GM19240 (cell line): ENCODE measurements around the gene FLAD1.
A peak's percentile ranks its signal among the peaks of the same experiment; 100 is the strongest.
"Not testable (repeated sequence)": the region's sequence is repeated elsewhere in the genome, so short reads cannot be mapped to it uniquely, and the experiment has no call there.

Source experiments
- DNase-seq: peaks from one replicate; pipeline ENCODE4 v3.0.0; 2011; ENCODE audit warnings: low spot score; ENCODE audit not compliant: insufficient read length

The FLAD1 gene

DNA sequence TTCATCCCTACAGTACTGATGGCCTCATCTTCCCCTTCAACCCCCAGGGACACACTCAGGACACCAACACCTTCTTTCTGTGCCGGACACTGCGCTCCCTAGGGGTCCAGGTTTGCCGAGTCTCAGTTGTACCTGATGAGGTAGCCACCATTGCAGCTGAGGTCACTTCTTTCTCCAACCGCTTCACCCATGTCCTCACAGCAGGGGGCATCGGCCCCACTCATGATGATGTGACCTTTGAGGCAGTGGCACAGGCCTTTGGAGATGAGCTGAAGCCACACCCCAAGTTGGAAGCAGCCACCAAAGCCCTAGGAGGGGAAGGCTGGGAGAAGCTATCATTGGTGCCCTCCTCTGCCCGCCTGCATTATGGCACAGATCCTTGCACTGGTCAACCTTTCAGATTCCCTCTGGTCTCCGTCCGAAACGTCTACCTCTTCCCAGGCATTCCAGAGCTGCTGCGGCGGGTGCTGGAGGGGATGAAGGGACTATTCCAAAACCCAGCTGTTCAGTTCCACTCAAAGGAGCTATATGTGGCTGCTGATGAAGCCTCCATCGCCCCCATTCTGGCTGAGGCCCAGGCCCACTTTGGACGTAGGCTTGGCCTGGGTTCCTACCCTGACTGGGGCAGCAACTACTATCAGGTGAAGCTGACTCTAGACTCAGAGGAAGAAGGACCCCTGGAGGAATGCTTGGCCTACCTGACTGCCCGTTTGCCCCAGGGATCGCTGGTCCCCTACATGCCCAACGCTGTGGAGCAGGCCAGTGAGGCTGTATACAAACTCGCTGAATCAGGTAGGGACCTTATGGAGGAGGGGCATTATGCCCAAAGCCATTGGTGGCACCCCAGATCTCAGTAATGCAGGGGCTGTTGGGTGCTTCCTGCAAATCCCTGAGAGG, 5.2 kb downstream of the FLAD1 start:
- DNase-seq: no peak

DNA sequence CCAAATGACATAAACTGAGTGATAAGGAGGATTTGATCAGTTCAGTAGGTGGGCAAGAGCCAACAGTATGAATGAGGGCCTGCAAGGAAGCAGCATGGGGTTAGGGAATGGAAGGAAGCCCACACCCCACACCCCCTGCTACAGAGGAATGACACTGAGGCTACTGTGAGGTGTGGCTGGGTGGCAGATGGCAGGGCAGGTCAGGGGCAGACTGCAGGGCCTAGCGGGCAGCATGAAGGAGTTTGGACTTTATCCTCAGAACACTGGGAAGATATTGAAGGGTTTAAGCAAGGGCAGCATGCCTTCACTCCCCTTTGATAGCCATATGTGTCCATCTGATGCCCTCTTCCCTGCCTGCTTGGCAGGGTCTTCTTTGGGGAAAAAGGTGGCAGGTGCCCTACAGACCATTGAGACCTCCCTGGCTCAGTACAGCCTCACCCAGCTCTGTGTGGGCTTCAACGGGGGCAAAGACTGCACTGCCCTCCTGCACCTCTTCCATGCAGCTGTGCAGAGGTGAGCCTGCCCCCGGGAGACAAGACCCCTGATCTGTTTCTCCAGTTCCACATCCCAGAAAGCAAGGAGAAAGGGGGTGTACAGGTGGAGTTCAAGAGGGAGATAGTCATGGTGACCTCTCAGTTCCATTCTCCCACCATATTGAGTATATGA, 6.2 kb downstream of the FLAD1 start:
- no peak for DNase-seq

DNA sequence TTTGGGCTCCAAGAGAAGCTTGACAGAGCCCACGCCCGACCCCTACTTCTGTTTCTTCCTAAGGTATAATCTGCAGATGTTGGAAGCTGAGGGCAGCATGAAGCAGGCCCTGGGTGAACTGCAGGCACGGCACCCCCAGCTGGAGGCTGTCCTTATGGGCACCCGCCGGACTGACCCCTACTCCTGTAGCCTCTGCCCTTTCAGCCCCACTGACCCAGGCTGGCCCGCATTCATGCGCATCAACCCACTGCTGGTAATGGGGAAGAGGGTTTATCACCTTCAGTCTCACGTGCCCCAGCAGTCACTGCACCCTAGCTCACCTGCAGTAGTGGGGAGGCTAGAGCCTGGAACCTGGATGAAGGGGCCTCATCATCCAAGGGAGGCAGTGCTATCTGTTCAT, 7.1 kb downstream of the FLAD1 start:
- no peak for DNase-seq

DNA sequence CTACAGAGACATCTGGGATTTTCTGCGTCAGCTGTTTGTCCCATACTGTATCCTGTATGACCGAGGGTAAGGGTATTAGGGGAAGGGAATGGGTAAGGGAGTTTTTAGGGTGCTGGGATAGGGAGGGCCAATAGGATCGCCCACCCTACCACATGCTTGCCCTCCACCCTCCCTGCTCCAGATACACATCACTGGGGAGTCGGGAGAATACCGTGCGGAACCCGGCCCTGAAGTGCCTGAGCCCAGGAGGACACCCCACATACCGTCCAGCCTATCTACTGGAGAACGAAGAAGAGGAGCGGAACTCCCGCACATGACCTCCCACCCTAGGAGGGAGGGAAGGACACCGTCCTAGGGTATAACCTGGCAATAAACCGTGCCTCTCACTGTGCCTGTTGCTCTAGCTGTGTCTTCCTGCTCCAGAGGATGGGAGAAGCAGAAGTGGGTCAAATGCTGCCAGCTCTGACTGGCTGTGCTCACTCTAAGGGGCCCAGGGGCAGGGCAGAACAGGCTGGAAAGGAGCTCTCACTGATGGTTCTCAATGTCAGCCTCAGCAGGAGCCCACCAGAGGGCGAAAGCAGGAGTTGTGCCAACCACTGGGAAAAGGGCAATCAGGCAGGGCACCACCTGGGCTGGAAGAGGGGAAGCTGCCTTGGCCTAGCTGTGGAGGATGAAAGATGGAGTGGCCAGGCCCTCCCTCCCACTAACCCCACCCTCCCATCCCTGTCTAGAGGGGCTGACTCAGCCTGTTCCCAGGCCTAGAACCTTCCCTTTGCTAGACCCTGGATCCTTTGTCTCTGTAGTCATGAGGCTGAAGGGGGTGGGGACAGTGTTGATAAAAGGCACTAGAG, 9.8 kb downstream of the FLAD1 start:
- DNase-seq: no peak

DNA sequence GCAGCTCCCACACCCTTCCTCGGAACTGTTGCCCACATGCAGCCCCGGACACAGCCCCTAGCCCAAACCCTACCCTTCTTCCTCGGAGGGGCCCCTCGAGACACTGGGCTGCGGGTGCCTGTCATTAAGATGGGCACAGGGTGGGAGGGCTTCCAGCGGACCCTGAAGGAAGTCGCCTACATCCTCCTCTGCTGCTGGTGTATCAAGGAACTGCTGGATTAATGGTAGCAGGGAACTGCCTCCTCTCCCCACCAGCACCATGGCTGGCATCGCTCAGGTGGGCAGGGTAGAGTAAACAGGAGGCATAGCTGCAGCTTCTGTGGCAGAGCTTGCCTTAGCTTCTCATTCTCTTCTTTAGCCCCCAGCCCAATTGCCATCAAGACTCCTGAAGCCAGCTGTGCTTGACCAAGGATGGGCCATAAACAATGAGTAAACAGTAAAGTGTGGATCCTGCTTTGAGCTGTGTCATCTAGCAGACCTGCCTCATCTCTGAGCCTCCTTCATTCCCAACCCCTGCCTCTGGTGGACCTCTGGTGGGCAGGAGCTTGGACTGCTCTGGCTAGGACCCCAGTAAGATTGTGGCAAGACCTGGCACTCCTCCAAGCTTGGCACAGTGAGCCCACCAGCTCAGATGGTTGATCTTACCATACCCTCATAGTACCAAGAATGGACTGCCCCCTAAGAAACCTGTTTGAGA, 10.6 kb downstream of the FLAD1 start, which contains the start of gene LENEP:
TSS of gene LENEP (plus strand) at position 15 of the 697 bp plus-strand sequence. CDS start at position 37, 22 bp downstream.
- DNase-seq: no peak

DNA sequence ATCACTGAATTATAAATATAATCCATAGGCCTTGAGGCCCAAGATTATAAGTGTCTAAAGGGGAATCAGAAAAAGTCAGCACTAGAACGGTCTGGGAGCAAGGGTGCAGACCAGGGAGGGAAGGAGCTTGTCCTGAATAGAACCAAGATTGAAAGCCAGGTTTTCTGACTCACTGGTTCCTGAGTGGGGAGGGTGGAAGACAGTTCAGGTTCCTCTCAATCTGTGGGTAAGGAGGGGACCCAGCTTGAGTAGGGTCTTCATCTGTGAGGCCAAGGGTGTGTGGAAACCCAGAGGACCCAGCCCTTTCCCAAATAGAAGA, 11.1 kb downstream of the FLAD1 start:
- no peak for DNase-seq

DNA sequence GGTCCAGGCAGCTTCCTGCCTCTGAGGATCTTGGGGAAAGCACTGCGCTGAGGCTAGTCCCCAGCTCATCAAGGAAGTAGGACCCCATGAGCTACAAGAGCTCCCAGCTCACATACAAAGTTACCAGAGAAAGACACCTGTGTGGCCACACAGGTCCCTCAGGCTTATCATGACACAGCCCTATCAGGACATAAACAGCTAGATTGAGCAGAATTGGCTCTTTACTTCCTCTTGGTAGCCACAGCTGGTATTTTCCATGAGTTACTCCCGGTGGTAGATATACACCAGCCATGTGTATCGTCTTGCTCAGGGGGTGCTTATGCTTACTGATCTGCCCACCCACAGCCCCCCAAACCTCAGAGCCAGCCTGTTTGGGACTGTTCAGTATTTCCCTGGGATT, 11.4 kb downstream of the FLAD1 start:
- no peak for DNase-seq

DNA sequence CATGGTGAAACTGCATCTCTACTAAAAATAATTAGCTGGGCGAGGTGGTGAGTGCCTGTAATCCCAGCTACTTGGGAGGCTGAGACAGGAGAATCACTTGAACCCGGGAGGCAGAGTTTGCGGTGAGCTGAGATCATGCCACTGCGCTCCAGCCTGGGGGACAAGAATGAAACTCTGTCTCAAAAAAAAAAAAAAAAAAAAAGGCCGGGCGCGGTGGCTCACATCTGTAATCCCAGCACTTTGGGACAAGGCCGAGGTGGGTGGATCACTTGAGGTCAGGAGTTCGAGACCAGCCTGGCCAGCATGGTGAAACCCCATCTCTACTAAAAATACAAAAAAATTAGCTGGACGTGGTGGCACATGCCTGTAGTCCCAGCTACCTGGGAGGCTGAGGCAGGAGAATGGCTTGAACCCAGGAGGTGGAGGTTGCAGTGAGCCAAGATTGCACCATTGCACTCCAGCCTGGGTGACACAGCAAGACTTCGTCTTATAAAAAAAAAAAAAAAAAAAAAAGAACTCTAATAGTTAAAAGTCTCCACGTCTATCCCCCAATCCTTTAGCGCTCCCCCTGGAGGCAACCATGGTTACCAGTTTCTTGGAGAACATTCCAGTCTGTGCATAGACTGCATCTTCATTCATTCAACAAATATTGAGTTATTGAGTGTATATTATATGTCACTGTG, 12.3 kb downstream of the FLAD1 start:
- DNase-seq: not testable (repeated sequence)

DNA sequence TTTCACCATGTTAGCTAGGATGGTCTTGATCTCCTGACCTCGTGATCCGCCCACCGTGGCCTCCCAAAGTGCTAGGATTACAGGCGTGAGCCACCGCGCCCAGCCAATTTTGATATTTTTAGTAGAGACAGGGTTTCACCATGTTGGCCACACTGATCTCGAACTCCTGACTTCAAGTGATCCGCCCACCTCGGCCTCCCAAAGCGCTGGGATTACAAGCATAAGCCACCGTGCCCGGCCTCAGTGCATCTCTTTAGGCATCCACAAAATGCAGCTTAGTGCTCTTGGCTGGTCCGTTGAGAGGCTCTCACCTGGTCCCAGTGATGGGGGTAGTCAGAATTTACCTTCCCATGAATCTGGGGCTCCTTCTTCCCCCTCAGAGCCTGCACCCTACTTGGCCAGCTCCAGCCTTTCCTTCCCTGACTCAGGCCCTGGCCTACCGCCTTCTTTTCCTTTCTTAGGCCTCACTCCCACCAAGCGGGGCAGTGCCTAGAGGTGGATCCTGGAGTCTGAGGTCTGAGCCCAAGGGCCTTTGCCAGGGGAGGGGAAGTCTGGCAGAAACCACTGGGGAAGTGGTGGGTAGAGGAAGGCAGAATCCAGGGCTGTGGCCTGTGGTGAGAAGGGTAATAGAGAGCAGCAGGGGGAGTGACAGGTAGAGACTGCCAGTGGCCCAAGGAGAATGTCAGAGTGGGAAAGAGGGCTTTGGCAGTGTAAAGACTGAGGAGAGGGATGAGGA, 14.0 kb downstream of the FLAD1 start:
- no peak for DNase-seq

DNA sequence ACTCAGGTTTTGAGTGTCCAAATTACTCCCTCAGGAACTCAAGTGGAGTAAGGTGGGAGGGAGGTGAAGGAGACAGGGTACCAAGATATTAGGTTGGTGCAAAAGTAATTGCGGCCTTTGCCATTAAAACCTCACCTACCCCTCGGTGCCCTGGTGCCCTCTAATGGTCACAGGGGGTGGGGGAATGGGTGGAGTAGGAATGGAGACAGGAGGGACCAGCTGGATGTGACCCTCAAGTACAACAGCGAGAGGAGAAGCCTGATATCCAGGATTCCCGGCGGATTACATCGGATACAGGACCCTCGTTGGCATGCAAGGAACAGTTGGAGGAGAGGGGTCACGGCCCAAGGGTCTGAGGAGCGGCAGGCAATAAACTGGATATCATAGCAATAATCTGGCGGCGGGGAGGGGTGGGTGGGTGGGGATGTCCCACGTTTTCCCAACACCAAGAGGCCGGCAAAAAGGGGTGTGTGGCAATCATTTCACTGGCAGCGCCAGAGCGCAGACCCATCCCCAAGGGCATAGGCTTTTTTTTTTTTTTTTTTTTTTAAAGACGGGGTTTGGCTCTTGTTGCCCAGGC, 15.1 kb downstream of the FLAD1 start:
- DNase-seq: no peak

DNA sequence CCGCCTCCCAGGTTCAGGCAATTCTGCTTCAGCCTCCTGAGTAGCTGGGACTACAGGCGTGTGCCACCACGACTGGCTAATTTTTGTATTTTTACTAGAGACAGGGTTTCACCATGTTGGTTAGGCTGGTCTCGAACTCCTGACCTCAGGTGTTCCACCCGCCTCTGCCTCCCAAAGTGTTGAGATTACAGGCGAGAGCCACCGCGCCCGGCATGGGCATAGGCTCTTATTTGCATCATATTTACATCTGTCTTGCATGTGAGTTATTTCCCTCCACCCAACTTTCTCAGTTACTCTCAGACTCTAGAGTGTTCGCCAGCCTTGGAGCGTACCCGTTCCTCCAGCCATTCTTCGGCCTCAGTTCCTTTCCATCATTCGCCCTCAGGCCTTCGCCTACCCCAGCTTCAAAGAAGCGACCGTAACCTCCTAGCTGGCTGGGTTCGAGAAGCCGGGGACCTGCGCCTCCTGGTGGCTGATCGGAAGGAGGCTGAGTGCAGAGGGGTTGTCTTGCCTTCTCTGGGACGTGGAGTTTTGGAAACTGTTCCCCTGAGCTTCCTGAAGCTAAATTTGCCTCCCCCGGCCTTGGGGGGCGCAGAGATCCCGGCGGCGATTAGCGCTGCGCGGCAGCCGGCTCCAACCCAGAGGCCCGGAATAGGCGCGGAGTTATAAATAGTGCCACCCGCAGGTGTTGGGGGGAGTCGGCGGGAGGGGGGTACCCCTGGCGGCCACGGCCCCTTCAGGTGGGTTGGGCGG, 15.8 kb downstream of the FLAD1 start:
- peak; percentile 67 for DNase-seq

DNA sequence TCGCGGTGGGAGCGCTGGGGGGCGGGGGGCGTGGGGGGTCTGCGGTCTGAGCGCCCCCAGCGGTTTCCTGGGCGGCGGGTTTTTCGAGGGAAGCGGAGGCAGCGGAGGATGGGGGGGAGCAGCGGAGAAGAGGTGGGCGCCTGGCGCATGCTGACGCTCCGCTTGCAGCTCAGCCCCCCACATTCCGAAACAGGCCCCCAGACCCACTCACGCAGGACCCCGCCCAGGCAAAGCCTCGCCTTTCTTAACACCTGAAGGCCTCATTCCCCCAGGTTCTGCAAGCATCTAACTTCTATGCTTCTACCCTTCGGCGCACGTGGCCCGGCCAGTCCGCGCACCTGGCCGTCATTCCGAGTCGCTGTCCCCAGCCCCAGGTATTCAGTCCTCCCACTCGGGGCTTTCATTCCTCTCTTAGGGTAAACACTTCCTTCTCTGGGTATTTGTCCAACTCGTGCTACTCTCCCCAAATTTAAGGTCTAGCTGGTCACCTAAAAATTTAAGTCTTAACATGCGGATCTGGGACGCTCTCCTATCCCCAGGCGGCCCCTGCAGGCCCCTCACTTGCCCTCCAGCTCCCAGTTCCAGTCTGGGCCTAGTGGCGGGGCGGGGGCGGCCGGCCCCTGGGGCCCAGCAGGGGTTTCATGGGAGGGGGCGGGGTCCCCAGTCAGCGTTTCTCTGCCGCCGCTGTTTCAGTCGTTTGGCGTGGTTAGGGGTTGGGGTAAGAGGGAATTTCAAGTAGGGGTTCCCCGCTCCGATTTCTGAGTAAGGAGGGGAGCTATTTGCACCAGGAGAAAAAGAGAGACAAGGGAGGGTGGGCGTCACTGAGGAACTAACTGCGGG, 16.6 kb downstream of the FLAD1 start:
- no peak for DNase-seq

DNA sequence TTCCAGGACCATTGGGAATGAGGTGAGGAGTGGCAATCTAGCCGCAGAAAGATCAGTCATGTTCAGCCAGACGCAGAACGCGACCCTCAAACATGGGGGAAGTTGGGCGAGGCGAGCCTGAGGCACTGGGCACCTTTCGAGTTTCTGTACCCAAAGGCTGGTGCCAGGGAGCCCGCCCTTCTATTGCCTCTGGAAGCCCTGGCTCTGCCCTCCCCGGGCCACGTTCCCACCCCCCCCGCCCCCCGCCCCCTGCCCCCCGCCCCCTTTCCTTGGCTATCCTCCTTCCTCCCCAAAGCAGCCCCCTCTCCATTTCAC, 17.2 kb downstream of the FLAD1 start:
- DNase-seq: no peak

DNA sequence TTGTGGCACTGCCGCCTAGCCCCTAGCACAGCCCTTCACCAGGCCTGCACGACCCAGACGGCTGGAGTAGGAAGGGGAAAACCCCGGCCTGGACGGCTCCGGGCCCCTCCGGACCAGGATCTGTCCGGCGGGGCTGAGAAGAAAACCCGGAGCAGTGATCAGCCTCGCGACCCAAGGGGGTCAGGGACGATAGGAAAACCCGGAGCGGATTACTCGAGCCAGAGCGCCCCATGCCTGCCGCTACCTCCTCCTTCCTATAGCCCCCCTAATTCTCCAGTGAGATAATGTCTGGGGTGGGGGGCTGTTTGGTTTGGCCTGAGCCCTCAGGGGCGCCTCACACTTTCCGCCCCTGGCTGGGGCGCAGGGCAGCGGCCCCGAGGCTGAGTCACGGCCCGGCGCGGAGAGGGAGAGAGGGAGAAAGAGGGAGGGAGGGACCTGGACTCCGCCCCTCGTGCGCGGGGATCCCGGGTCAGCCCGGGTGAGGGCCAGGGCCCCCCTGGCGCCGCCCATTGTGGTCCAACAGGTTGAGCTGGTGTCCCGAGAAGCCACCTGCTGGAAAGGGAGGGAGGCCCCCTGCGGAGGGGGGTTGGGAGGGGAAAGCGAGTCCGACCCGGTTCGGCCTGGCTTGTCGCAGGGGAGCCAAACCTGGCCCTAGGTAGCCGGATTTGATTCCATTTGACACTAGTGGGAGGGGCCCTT, 17.7 kb downstream of the FLAD1 start:
- peak; percentile 69 for DNase-seq

DNA sequence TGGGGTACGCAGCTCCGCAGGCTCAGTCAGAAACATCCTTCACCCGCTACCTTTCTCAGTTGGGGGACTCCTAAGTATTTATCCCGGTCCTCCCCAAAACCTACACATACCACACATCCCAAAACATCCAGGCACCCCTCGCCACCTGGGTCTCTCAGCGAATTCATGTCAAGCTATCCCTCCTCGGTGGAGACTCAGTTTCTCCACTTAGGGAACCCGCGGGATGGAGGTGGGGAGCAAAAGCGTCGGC, 18.2 kb downstream of the FLAD1 start:
- no peak for DNase-seq

DNA sequence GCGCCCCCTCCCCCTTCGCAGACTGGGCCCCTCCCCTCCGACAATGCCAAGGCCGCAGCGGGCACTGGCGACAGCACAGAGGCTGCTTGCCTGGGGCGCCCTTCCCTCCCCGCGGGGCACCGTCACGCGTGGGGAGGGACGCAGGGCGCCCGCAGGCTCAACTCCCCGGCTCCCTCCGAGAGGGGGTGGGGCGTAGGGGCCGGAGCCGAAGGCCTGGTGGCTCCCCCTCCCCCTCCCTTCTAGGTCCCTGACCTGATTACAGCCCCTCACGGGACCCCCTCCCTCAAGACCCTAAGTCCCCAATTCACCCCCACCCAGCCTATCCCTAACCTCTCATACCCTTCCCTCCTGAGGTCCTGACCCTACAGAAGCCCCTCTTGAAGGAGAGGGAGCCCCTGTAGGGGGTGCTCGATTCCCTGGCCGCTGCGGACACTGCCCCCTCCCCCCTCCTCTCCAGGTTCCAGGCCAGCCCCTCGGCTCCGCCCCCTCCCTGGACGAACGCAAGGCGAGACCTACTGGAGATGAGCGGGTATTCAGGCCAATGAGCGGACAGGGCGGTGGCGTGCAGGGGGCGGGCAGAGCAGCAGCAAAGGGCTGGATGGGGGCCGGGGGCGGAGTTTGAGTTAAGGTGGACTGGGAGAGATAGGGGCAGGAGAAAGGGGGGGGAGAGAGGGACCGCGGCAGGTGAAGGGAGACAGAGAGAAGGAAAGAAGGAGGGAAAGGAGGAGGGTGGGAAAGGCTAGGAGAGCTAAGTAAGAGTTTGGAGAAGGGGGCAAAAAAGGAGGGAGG, 18.7 kb downstream of the FLAD1 start:
- peak; percentile 93 for DNase-seq
